Superior temporal gyrus (tissue), 1 donor: ENCODE measurements around the gene DUSP23.
A peak's percentile ranks its signal among the peaks of the same experiment; 100 is the strongest.

Experiments
- DNase-seq: peaks from one replicate; pipeline ENCODE4 v3.0.0-alpha.2; 2016; ENCODE audit errors: extremely low spot score

The DUSP23 gene

GRCh38 chr1:159786465-159786864 lies 5.7 kb downstream of the DUSP23 start:
- no peak for DNase-seq

- no peak for DNase-seq
These were observed 6.2 kb downstream of the DUSP23 start for GRCh38 chr1:159786966-159787365.

- DNase-seq: no peak
These were observed 9.6 kb downstream of the DUSP23 start for GRCh38 chr1:159790237-159790917.

GRCh38 chr1:159791031-159791430 lies 10.3 kb downstream of the DUSP23 start:
- DNase-seq: no peak

GRCh38 chr1:159791461-159791860 lies 10.7 kb downstream of the DUSP23 start:
- no peak for DNase-seq

GRCh38 chr1:159795534-159795933 lies 14.8 kb downstream of the DUSP23 start:
- no peak for DNase-seq

GRCh38 chr1:159798893-159799292 lies 18.1 kb downstream of the DUSP23 start:
- DNase-seq: peak; percentile 68

- DNase-seq: no peak
These were observed 18.8 kb downstream of the DUSP23 start for GRCh38 chr1:159799446-159799985.

- no peak for DNase-seq
These were observed 19.6 kb downstream of the DUSP23 start for GRCh38 chr1:159800177-159800930.

GRCh38 chr1:159802111-159802510 lies 21.3 kb downstream of the DUSP23 start, which contains the start of gene FCRL6:
FCRL6 (plus strand) TSS chr1:159802360; CDS start chr1:159802425, 65 bp downstream.
- no peak for DNase-seq

- DNase-seq: no peak
These were observed 23.4 kb downstream of the DUSP23 start for GRCh38 chr1:159803956-159804689.

- no peak for DNase-seq
These were observed 24.2 kb downstream of the DUSP23 start for GRCh38 chr1:159804924-159805323.

- no peak for DNase-seq
These were observed 35.2 kb downstream of the DUSP23 start for GRCh38 chr1:159815926-159816325.

- DNase-seq: no peak
These were observed 36.7 kb downstream of the DUSP23 start for GRCh38 chr1:159817276-159818041.

GRCh38 chr1:159821171-159821867 lies 40.6 kb downstream of the DUSP23 start:
- peak; percentile 77 for DNase-seq

- no peak for DNase-seq
These were observed 42.6 kb downstream of the DUSP23 start for GRCh38 chr1:159823406-159823805.

- no peak for DNase-seq
These were observed 44.8 kb downstream of the DUSP23 start for GRCh38 chr1:159825564-159825963.

- DNase-seq: no peak
These were observed 45.8 kb downstream of the DUSP23 start, which contains the start of gene SLAMF8 for GRCh38 chr1:159826441-159827101. SLAMF8 (plus strand) TSS chr1:159826873; CDS start chr1:159826899, 26 bp downstream.

GRCh38 chr1:159827102-159827490 lies 46.3 kb downstream of the DUSP23 start:
- no peak for DNase-seq

- no peak for DNase-seq
These were observed 46.8 kb downstream of the DUSP23 start for GRCh38 chr1:159827549-159827948.
